Small intestine (tissue), 7 donors: Measurements from ENCODE around the gene C13orf46. TPM values are rescaled to one million over a fixed set of nuclear protein-coding genes. Genes with fewer than 3 reads are reported as not detected.

Source experiments
- DNase-seq, 2 donors: peaks; one replicate each; pipeline versions ENCODE4 v3.0.0 to v3.0.0-alpha.2; 2013
- FAIRE-seq: peaks from 2 replicates; lab custom pipeline; 2012; peaks lifted over from hg19 to GRCh38; lab: Jason Lieb, UNC
- H3K27ac ChIP-seq, 3 donors: one replicate each; pipeline ENCODE4 v1.5.1; 2013; ENCODE audit warnings: low read length in 2 of 3, mild to moderate bottlenecking in 2 of 3, control low read depth in 1 of 3, inconsistent platforms in 1 of 3, low read depth in 1 of 3, moderate library complexity in 1 of 3
- H3K27me3 ChIP-seq, 3 donors: one replicate each; pipeline ENCODE4 v1.6.1; 2013; ENCODE audit warnings: low read length in 3 of 3, inconsistent platforms in 1 of 3; ENCODE audit not compliant: control insufficient read depth in 3 of 3, insufficient read depth in 3 of 3
- H3K36me3 ChIP-seq, 3 donors: one replicate each; pipeline ENCODE4 v1.6.1; 2013; ENCODE audit warnings: low read length in 3 of 3, inconsistent platforms in 1 of 3, low read depth in 1 of 3, mild to moderate bottlenecking in 1 of 3, moderate library complexity in 1 of 3; ENCODE audit not compliant: control insufficient read depth in 3 of 3, insufficient read depth in 2 of 3
- H3K4me1 ChIP-seq, 3 donors: one replicate each; pipeline ENCODE4 v1.6.1; 2013; ENCODE audit warnings: low read length in 2 of 3, inconsistent platforms in 1 of 3, low read depth in 1 of 3, mild to moderate bottlenecking in 1 of 3, moderate library complexity in 1 of 3; ENCODE audit not compliant: control insufficient read depth in 3 of 3, insufficient read depth in 2 of 3
- H3K4me3 ChIP-seq, 3 donors: one replicate each; pipeline ENCODE4 v1.5.1; 2013; ENCODE audit warnings: low read length in 3 of 3, control low read depth in 1 of 3, inconsistent platforms in 1 of 3, low read depth in 1 of 3, mild to moderate bottlenecking in 1 of 3, moderate library complexity in 1 of 3
- H3K9me3 ChIP-seq, 2 donors: one replicate each; pipeline ENCODE4 v1.6.1; 2013; ENCODE audit warnings: low read depth in 1 of 2, low read length in 1 of 2; ENCODE audit not compliant: control insufficient read depth in 2 of 2, insufficient read depth in 1 of 2
- WGBS, 3 donors: extraction: QIAGEN DNeasy Blood & Tissue Kit; methylation state at CpG; one replicate each; pipeline ENCODE4 v1.1.7; 2013; 5-methylcytosine and 5-hydroxymethylcytosine counted together
- polyA plus RNA-seq, 4 donors: library from polyadenylated mRNA; stranded (reverse) in 3 of 4; unstranded in 1 of 4; fragments of 200-250 nt in 3 of 4; fragments of 120-200 nt in 1 of 4; gene quantifications; one replicate each; pipeline versions ENCODE4 v1.2.1 to v1.2.3, GENCODE V29; 2013
- donor health status: healthy with polysubstance abuse.
- donor health status: control.
- donor health status: control.
- donor health status: Bipolar disorder and iron deficiency.
- donor health status: healthy.

The C13orf46 gene
- polyA plus RNA-seq, 4 donors: 0.04 to 0.27 (median 0.22) TPM; not detected in 1

DNA sequence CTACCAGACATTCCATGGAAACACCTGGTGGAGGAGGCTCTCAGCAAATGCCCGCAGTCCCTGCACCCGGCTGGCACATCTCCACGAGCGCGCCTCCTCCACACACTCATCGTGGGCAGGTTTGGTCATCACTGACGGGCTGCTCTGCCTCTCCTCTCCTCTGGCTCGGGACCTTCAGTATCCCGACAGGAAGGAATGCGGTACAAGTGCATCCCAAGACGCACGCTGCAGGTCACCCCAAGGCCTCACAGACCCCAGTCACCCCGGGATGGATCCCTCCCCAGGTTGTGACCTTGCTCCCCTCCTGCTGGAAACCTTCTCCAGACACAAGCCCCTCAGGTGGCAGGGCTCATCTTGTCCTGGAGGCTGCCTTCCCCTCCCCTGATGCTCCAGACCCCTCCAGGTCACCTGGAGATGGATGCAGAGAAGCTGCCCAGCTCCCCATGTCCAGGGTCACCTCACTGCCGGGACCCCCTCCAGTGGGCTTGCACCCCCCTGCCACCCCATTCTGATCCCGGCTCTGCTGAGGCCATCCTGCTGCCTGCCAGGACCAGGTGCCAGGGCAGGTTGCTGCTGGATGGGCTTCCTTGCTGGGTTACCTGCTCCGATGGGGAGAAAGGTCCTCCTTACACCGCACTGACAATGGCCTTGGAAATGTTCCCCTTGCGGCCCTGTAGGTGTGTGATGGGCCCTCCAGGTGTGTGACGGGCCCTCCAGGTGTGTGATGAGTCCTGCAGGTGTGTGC lies 29.9 kb downstream of the C13orf46 start:
- H3K27me3 ChIP-seq: no peaks in the 10 kb centered on the region
- H3K9me3 ChIP-seq: no peaks in the 10 kb centered on the region
- FAIRE-seq (no peak), DNase-seq (no peak)
- H3K4me1 ChIP-seq: peaks cover 0 to 12% (median 0%) of the 10 kb centered on the region in 3 donors
- no peak overlapping the region for H3K27ac ChIP-seq
- H3K4me3 ChIP-seq: no peak overlapping the region
- H3K36me3 ChIP-seq: peaks cover 0 to 5% (median 0%) of the 10 kb centered on the region in 3 donors
- 87 to 91% (median 89%) methylated on average over 11 to 19 of the region's 19 CpGs for WGBS, 3 donors

GRCh38 chr13:113942591-113943103 lies 31.2 kb downstream of the C13orf46 start:
- peaks cover 0 to 22% (median 0%) of the 10 kb centered on the region in 3 donors for H3K4me1 ChIP-seq
- FAIRE-seq (no peak), DNase-seq (no peak)
- no peaks in the 10 kb centered on the region for H3K9me3 ChIP-seq
- no peak overlapping the region for H3K4me3 ChIP-seq
- WGBS, 3 donors: 89 to 92% (median 90%) methylated on average over 23 of the region's 23 CpGs
- H3K27me3 ChIP-seq: no peaks in the 10 kb centered on the region
- H3K27ac ChIP-seq: no peak overlapping the region
- H3K36me3 ChIP-seq: peaks cover 0 to 5% (median 0%) of the 10 kb centered on the region in 3 donors

- FAIRE-seq (no peak), DNase-seq (peak in 1 of 2 donors; percentile 66)
- Histone ChIP-seq H3K9me3 (no peaks in the 10 kb centered on the region), H3K4me1 (peaks cover 0 to 30% (median 0%) of the 10 kb centered on the region in 3 donors), H3K27ac (no peak overlapping the region), H3K36me3 (peaks cover 0 to 5% (median 0%) of the 10 kb centered on the region in 3 donors), H3K4me3 (no peak overlapping the region), H3K27me3 (peaks cover 0 to 3% (median 0%) of the 10 kb centered on the region in 3 donors)
- WGBS, 3 donors: 21 to 61% (median 29%) methylated on average over 13 to 16 of the region's 16 CpGs
Observed at GRCh38 chr13:113941571-113942191, 32.2 kb downstream of the C13orf46 start.

DNA sequence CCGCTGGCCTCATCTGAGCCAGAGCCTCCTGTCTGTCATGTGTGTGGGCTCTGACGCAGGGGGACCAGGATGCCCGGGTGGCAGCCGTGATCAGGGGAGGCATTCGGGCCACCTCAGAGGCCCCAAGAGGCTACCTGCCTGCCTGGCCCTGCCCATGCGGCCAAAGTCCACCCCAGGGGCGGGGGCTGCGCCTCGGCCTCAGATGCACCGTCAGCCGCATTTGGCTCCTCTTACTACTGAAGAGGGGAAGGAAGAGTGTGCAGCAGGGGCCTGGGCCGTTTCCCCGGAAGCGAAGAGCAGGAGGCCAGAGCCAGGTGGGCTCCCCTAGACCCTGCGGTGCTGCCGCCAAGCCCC lies 34.0 kb downstream of the C13orf46 start:
- peak overlapping the region in 1 of 3 donors; percentile 25 for H3K27ac ChIP-seq
- WGBS, 3 donors: 11 to 57% (median 43%) methylated on average over 13 to 16 of the region's 16 CpGs
- peak overlapping the region in 1 of 3 donors; percentile 32 for H3K4me3 ChIP-seq
- peaks cover 0 to 5% (median 0%) of the 10 kb centered on the region in 3 donors for H3K36me3 ChIP-seq
- FAIRE-seq (no peak), DNase-seq (peak; percentile 59 to 91)
- no peaks in the 10 kb centered on the region for H3K9me3 ChIP-seq
- peaks cover 0 to 43% (median 0%) of the 10 kb centered on the region in 3 donors for H3K4me1 ChIP-seq
- H3K27me3 ChIP-seq: peaks cover 0 to 3% (median 0%) of the 10 kb centered on the region in 3 donors

- Histone ChIP-seq H3K27ac (peak overlapping the region in 1 of 3 donors; percentile 25), H3K4me3 (no peak overlapping the region), H3K9me3 (no peaks in the 10 kb centered on the region), H3K4me1 (peaks cover 0 to 44% (median 0%) of the 10 kb centered on the region in 3 donors), H3K36me3 (peaks cover 0 to 5% (median 0%) of the 10 kb centered on the region in 3 donors), H3K27me3 (peaks cover 0 to 3% (median 0%) of the 10 kb centered on the region in 3 donors)
- FAIRE-seq (no peak), DNase-seq (no peak)
- 21 to 62% (median 40%) methylated on average over 27 to 28 of the region's 28 CpGs for WGBS, 3 donors
Observed at GRCh38 chr13:113939129-113939943, 34.5 kb downstream of the C13orf46 start.

GRCh38 chr13:113938716-113939115 lies 35.2 kb downstream of the C13orf46 start:
- Histone ChIP-seq H3K4me3 (no peak overlapping the region), H3K9me3 (no peaks in the 10 kb centered on the region), H3K27me3 (peaks cover 0 to 3% (median 0%) of the 10 kb centered on the region in 3 donors), H3K36me3 (no peaks in the 10 kb centered on the region), H3K4me1 (peaks cover 0 to 44% (median 0%) of the 10 kb centered on the region in 3 donors), H3K27ac (no peak overlapping the region)
- 15 to 44% (median 20%) methylated on average over 11 of the region's 11 CpGs for WGBS, 3 donors
- DNase-seq (peak; percentile 29 to 55), FAIRE-seq (no peak)

- Histone ChIP-seq H3K36me3 (no peaks in the 10 kb centered on the region), H3K4me1 (peaks cover 0 to 44% (median 0%) of the 10 kb centered on the region in 3 donors), H3K4me3 (no peak overlapping the region), H3K27me3 (peaks cover 0 to 3% (median 0%) of the 10 kb centered on the region in 3 donors), H3K9me3 (no peaks in the 10 kb centered on the region), H3K27ac (no peak overlapping the region)
- FAIRE-seq (no peak), DNase-seq (no peak)
- WGBS, 3 donors: 22 to 49% (median 47%) methylated on average over 7 of the region's 7 CpGs
Observed at GRCh38 chr13:113938246-113938645, 35.6 kb downstream of the C13orf46 start.
